ENCODE results near the gene HIVEP1.

Gene HIVEP1

GRCh38 chr6:11976489-11976888 is 35.6 kb upstream of the HIVEP1 start:
- DNase-seq (ENCODE audit: low read depth): no peak
- no peak overlapping the region for H3K4me3 ChIP-seq (ENCODE audit: control insufficient read depth, low read depth, low read length)
- TF ChIP-seq, protein P1, sequence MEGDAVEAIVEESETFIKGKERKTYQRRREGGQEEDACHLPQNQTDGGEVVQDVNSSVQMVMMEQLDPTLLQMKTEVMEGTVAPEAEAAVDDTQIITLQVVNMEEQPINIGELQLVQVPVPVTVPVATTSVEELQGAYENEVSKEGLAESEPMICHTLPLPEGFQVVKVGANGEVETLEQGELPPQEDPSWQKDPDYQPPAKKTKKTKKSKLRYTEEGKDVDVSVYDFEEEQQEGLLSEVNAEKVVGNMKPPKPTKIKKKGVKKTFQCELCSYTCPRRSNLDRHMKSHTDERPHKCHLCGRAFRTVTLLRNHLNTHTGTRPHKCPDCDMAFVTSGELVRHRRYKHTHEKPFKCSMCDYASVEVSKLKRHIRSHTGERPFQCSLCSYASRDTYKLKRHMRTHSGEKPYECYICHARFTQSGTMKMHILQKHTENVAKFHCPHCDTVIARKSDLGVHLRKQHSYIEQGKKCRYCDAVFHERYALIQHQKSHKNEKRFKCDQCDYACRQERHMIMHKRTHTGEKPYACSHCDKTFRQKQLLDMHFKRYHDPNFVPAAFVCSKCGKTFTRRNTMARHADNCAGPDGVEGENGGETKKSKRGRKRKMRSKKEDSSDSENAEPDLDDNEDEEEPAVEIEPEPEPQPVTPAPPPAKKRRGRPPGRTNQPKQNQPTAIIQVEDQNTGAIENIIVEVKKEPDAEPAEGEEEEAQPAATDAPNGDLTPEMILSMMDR (conservative IDR thresholded peaks at IDR 0.05; ENCODE audit: control insufficient read depth, insufficient read depth, low read depth, low read length): no peak

DNA sequence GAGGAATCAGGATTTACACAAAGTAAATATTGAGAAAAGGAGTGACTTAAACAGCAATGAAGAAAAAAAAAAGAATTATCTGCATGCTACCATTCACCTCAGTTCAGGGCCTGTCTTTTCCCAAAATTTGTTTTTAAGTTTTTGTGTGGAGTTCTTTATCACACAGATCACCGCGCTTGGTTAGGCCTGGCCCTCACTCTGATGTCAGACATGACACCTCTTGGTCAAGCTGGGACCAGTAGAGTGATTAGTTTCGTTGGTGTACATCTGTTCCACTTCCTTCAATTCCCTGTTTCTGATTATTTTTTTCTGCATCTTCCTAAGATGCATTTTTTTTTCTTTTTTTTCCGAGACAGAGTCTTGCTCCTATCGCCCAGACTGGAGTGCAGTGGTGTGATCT is 34.9 kb upstream of the HIVEP1 start:
- no peak overlapping the region for H3K4me3 ChIP-seq (ENCODE audit: control insufficient read depth, low read depth, low read length)
- TF ChIP-seq, protein P1 (conservative IDR thresholded peaks at IDR 0.05; ENCODE audit: control insufficient read depth, insufficient read depth, low read depth, low read length): no peak
- DNase-seq (ENCODE audit: low read depth): no peak

- TF ChIP-seq, protein P1 (conservative IDR thresholded peaks at IDR 0.05; ENCODE audit: control insufficient read depth, insufficient read depth, low read depth, low read length): no peak
- DNase-seq (ENCODE audit: low read depth): no peak
Observed at GRCh38 chr6:11977738-11978137, 34.4 kb upstream of the HIVEP1 start.

DNA sequence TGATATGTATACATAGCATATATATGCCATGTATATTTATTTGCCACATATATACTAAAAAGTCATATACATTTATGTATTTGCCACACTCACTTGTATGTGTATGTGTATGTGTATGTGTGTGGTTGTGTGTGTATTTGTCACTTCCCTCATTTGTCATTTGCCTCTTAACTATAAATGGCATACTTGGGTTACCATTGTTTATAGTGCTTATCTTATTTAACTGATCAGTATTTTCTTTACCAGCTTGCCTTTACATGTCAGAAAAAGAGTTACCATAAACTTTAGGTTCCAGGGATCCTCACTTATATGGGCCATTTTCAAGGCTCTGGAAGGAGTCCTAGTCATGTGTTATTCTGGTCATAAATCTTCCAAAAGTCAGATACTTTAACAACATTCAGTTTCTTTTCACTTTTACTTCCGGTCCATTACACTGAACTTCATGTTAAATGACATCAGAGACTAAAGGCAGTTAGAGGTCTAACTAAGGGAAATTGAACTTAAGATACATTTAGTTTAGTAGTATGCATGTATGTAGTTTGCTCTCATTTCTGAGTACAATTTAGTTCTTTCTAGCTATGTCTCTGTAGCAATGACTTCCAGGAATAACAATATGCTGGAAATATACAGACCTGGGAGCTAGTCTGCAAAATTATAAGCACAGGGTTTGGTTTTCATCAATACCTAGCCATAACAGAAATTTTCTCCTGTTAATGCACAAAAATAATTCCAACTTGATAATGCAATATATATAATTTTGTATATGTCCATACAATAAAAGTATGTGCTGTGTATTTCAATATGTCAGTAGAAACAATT is 33.7 kb upstream of the HIVEP1 start:
- H3K4me3 ChIP-seq (ENCODE audit: control insufficient read depth, low read depth, low read length): no peak overlapping the region
- no peak for DNase-seq (ENCODE audit: low read depth)
- TF ChIP-seq, protein P1 (conservative IDR thresholded peaks at IDR 0.05; ENCODE audit: control insufficient read depth, insufficient read depth, low read depth, low read length): no peak

More at GRCh38 chr6:11977738-11978137, 34.4 kb upstream of the HIVEP1 start:
- H3K4me3 ChIP-seq (ENCODE audit: control insufficient read depth, low read depth, low read length): no peak overlapping the region

DNA sequence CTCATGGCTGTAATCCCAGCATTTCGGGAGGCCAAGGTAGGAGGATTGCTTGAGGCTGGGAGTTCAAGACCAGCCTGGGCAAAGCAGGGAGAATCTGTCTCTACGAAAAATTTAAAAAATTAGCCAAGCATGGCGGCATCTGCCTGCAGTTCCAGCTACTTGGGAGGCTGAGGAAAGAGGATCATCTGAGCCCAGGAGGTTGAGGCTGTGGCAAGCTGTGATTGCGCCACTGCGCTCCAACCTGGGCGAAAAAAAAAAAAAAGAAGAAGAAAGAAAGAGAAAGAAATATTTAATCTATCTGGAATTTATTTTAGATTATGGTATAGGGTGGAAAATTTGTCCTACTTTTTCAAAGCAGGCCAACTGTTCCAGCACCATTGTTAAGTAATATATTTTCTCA is 32.2 kb upstream of the HIVEP1 start:
- no peak for DNase-seq (ENCODE audit: low read depth)
- TF ChIP-seq, protein P1 (conservative IDR thresholded peaks at IDR 0.05; ENCODE audit: control insufficient read depth, insufficient read depth, low read depth, low read length): no peak
- no peak overlapping the region for H3K4me3 ChIP-seq (ENCODE audit: control insufficient read depth, low read depth, low read length)

DNA sequence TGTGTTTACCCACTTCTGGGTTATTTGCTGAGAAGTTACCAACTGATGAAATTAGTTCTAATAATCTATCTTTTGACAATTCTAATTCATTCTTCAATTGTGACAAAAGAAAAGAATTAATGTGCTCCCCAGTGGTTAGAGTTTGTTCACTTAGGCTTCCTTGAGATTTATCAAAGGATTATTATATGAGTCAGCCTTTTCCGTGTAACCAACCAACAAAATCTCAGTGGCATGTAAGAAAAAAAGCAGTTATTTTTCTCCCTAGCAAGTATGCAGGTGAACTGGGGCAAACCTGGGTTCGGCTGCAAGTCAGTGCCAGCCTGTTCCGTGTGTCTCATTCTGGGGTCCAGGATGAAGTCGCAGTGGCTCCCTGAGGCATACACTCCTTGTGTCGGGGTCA is 28.8 kb upstream of the HIVEP1 start:
- no peak overlapping the region for H3K4me3 ChIP-seq (ENCODE audit: control insufficient read depth, low read depth, low read length)
- DNase-seq (ENCODE audit: low read depth): no peak
- TF ChIP-seq, protein P1 (conservative IDR thresholded peaks at IDR 0.05; ENCODE audit: control insufficient read depth, insufficient read depth, low read depth, low read length): no peak

All from fibroblast of mammary gland (primary cell).